Central memory CD4-positive, alpha-beta T cell (primary cell): ENCODE results near the gene ADPGK.
"Not testable (repeated sequence)": the region's sequence is repeated elsewhere in the genome, so short reads cannot be mapped to it uniquely, and the experiment has no call there.

Source experiments
- DNase-seq: peaks from one replicate; pipeline ENCODE4 v3.0.0; 2022

ADPGK gene

DNA sequence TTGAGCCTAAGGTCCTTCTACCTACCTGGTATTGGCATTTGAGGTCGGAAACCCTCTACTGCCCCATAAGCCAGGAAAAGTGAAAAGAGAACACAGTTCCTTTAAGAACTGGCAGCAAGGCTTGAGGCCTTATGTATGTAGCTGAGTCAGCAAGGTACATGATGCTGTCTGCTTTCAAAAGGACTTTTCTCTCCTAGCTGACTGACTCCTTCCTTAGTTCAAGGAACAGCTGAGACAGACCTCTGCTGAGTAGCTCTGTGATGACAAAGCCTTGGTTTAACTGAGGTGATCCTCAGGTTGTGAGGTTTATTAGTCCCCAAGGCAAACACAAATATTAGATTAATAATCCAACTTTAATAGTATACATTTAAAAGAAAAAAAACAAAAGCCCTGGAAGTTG is 45.8 kb downstream of the ADPGK start:
- DNase-seq: no peak

DNA sequence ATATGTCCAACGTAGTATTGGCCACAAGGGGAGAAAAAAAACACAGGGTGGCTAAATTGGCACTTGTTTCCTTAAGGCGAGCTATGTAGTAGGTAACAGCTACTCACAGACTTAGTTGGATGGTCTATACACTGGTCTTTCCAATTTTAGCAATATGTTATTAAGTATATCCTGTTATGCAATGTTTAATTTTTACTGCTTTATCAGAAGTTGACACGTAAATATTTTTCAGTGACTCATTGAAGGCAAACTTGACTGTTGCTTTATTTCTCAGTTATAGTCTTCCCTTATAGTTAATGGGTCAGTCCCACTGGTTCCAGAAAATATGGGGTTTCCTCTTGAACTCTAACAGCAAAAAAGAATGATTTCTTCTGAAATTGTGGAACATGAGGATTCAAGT is 46.5 kb downstream of the ADPGK start:
- DNase-seq: no peak

DNA sequence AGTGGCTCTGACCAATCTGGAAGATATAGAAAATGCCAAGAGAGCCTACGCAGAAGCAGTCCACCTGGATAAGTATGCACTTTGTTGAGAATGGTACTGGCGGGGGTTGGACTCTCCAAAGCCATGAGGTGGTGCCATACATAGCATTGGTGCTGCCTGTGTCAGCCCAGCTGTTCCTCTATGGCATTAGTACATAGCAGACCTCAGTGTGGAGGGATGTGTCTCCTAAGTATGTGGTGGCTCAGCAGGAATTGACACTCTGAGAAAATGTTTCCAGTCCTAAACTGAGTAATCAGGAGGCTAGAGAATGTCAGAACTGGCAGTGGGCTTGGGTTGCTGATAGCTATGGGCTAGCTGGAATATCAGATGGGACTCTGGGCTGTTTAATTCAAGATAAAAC is 48.4 kb downstream of the ADPGK start:
- DNase-seq: no peak

DNA sequence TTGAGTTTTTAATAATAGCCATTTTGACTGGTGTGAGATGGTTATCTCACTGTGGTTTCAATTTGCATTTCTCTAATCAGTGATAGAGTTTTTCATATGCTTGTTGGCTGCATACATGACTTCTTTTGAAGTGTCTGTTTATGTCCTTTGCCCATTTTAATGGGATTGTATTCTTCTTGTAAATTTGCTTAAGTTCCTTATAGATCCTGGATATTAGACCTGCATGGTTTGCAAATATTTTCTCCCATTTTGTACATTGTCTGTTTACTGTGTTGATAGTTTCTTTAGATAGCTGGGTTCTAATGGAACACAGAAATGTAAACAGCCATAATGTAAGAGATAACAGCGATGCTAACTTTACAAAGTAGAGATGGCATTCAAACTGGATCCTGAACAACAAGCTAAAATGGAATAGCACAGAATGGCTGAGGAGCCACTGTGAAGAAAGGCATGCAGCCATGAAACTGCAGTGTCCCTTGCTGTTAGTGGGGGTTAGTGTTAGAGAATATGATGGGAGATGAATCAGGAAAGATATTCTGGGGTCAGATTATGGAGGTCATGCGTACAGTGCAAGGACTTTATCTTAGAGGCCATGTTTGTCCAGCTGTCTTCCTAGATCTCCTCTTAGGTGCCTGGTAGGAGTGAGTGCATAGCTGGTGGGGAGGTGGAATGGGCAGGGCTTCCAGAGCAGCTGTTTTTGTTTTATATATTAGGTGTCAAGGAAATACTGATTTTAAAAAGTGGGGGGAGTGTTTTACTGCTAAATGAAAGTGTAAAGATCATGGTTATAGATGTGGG is 49.4 kb downstream of the ADPGK start:
- no peak for DNase-seq

DNA sequence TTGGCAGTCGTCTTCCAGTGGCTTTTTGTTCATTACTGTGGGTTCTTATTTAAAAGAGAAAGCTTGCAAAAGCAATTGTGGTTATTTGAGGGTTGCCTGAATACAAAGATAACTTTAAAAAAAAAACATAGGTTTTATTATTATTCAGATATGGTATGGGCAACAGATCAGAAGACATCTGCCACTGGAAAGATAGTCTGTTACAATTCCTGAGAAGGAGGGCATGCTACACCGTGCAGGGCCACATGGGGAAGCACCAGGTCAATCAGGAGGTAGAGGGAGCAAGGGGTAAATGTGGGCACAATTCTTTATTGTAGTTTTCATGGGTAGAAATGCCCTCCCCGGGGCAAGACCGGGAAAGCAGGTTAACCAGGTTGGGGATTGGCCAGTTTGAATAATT is 51.0 kb downstream of the ADPGK start:
- DNase-seq: no peak

DNA sequence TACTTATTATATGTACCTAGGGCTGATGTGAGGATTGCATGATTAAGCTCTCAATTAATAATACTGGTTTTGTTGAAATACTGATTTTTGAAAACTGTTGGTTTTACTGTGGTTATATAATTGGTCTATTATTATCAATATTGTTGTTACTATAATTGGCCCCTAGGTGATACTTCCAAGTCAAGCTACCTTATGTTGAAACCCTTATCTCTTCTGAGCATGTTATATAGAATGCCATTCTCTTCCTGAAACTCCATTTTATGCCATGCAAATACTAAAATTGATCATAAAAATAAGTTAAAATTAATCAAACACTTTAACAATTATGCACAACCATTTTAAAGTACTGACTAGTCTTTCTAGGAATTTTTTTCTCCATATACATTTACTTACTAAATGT is 51.5 kb downstream of the ADPGK start:
- DNase-seq: no peak

DNA sequence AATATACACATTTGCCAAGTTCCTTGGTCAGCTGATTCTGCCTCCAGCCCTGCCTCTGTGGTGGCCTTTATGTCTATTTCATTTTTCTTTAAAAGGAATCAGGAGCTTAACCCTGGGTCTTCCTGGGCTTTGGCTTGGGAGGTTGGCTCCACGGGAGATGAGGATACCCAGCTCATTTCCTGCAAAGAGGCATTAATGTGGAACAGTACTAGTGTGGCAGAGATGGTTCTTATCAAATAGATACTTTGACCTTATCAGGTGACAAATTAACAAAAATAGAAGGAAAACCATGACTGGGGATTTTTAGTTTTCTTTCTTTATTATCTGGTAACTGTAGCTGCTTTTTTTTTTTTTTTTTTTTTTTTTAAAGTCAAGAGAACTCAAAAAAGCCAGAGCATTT is 54.7 kb downstream of the ADPGK start:
- DNase-seq: no peak

DNA sequence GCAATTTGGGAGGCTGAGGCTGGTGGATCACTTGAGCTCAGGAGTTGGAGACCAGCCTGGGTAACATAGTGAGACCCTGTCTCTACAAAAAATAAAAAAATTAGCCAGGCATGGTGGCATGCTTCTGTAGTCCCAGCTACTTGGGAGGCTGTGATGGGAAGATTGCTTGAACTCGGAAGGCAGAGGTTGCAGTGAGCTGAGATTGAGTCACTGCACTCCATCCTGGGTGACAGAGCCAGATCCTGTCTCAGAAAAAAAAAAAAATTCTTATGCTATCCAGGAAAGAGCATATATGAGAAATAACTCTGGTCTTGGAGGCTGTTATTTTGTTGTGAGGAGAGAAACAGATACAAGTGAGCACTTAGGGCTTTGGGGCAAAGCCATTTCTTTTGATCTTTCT is 55.3 kb downstream of the ADPGK start:
- DNase-seq: not testable (repeated sequence)

DNA sequence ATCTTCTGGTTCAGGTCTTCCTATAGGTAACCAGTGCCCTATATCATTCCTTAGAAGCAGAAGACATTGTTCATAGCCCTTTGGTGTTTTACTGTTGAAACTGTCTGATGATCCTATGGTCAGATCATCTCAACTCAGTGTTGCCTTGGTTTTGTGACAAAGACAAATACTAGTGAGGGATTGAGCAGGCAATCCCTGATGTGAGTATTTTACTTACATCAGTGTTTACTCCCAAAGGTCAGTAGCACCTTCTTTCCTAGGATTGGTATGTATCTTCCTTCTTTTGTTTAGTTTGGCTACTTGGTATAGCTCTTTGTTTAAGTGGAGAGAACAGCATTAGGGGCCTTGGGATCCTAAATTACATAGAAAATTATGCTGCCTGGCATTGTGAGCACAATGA is 56.4 kb downstream of the ADPGK start:
- DNase-seq: no peak

DNA sequence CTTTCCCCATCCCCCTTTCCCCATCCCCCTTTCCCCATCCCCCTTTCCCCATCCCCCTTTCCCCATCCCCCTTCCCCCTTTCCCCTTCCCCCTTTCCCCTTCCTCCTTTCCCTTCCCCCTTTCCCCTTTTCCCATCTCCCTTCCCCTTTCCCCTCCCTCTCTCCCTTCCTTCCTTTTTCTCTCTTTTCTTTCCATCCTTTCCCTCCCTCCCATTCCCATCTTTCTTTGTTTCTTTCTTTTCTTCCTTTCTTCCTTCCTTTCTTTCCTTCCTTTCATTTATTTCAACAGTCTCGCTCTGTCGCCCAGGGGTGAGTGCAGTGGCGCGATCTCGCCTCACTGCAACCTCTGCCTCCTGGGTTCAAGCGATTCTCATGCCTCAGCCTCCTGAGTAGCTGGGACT is 57.7 kb downstream of the ADPGK start:
- DNase-seq: not testable (repeated sequence)

DNA sequence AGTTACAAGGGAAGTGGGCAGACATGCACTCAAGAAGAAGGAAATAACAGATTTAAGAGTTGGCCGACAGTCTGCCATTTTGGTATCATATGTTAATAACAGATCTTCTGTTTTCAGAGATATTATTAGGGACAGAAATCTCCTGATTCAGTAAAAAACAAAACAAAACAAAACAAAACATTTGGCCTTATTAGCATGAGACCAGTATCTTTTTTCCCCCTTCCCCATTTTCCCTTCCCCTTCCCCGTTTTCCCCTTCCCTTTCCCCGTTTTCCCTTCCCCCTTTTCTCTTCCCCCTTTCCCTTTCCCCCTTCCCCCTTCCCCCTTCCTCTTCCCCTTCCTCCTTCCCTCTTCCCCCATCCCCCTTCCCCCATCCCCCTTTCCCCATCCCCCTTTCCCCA is 58.1 kb downstream of the ADPGK start:
- no peak for DNase-seq

DNA sequence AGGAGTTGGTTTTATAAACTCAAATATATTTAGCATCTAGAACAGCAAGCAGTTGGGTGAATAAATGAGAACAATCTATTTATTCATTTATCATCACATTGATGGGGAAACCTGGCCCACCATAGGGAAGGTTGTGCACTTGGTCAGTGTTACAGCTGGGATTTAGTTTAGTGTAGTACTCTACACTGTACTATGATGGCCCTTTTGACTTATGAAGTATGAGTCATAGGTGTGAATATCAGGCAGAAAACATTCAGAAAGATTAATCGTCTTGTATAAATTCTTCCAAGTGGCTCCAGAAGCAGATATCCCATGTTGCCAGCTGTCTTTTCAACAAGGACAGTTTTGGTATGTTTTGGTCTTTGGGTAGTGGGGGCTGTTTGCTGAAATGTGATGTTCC is 59.5 kb downstream of the ADPGK start:
- no peak for DNase-seq

DNA sequence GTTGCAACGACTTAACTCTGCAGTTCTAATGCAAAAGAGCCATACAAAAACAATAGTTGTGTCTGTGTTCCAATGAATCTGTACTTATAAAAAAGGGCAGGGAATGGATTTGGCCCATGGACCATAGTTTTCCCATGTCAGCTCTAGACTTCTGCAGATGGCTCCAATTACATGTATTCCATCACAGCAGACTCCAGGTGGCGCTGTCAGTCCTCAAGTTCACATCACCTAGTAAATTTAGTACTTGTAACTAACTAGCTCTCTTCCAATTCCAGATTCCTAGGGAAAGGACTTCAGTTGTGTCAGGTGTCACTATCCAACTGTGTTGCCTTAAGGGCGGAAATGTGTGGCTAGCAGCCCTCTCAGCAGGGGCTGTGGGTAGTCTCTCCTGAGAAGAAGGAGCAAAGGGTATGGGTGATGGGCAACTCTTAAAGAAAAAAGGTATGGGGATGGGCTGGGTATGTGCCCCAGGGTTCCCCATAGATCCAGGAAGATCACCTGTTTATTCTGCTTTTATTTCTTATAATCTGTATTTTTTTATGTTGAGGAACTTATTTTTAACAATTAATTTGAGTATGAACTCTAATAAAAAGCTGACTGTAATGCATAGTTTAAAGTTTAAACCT is 61.4 kb downstream of the ADPGK start:
- DNase-seq: peak; percentile 46

DNA sequence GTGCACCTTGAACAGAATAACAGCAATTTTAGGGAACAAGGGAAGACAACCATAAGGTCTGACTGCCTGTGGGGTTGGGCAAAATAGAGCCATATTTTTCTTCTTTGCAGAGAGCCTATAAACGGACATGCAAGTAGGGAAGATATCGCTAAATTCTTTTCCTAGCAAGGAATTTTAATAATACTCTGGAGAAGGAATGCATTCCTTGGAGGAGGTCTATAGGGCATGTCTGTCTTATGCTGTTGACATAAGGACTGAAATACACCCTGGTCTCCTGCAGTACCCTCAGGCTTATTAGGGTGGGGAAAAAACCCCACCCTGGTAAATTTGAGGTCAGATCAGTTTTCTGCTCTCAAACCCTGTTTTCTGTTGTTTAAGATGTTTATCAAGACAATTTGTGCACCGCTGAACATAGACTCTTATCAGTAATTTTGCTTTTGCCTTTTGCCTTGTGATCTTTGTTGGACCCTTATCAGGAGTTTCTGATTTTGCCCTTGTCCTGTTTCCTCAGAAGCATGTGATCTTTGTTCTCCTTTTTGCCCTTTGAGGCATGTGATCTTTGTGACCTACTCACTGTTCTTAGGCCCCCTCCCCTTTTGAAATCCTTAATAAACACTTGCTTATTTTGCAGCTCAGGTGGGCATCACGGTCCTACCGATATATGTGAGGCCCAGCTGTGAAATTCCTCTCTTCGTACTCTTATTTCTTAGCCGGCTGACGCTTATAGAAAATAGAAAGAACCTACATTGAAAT is 74.8 kb downstream of the ADPGK start:
- DNase-seq: not testable (repeated sequence)

DNA sequence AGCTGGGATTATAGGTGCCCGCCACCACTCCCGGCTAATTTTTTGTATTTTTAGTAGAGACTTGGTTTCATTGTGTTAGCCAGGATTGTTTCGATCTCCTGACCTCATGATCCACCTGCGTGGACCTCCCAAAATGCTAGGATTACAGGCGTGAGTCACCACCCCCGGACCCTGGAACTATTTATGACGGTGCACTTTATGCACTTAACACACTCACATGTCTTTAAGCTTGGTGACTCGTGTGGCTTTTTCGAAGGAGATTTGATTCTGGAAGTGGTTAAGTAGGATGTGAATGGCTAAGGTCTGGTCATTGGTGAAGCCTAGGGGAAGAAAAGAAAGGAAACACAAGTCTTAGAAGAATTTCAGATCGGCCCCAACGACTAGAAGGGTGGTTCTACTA is 77.3 kb downstream of the ADPGK start:
- no peak for DNase-seq
